HG03103 (cell line): ENCODE measurements around the gene DDX24.
"Not testable (repeated sequence)": the region's sequence is repeated elsewhere in the genome, so short reads cannot be mapped to it uniquely, and the experiment has no call there.

Experiments
- ATAC-seq: cut with Tn5 transposase; IDR thresholded peaks from one replicate; pipeline ENCODE4 v1.9.1; 2021; ENCODE audit warnings: low read depth; ENCODE audit not compliant: unreplicated experiment

DDX24 gene

DNA sequence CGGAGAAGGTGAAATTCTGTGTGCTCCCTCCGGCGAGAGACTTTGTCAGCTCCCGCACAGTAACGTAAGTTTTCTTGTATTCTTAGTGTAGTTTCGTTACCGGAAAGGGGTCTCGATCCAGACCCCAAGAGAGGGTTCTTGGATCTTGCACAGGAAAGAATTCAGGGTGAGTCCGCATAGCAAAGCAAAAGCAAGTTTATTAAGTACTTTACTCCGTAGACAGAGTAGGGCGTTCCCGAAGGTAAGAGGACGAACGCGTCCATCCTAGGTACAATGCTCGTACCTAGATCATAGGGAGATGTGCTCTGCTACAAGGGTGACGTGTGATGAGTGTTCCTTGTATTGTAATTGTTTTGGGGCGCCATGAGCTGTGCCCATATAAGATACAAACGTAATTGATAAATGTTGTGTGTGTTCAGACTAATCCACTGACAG is 401 bp upstream of the DDX24 start:
- ATAC-seq: peak; percentile 15

DNA sequence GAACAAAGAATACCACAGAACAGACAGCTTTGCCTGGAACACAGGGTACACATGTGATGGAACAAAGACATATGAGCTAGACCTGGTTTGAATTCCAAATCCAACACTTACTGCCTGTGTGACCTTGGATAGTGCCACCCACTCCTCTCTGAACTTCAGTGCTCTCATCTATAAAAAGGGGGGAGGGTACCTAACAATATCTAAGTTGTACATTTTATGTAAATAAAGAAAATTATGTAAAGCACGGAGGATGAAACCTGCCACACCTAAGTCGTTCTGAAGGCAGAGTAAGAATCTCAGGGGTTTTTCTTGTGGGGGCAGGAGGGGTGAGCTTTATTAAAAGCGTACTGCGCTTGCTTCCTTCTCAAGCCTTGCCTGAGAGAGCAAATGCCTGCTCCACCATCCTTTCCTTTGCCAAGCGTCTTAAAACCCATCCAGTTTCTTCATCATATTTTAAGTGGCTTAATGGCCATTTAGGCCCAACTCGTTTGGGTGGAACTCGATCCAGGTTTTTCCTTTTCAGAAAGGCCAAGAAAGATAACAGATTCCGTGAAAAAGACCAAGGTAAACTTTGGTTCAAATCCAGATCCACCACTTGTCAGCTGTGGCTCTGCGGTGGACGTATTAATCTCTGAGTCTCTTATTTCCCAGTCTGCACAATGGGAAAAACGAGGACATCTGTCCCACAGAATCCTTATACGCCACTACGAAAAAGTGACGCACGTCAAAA is 946 bp downstream of the DDX24 start:
- peak; percentile 4 for ATAC-seq

DNA sequence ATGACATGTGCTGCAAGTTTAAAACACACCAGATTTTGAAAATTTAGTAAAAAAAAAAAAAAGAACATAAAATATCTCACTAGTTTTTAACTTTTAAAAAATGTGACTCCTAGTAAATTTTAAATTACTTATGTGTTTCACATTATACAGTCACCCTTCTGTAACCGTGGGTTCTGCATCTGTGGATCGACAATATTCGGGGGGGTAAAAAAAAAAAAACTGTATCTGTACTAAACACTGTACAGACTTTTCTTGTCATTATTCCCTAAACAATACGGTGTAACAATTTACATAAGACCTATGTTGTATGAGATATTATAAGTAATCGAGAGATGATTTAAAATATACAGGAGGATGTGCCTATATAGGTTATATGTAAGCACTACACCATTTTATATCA is 3.2 kb downstream of the DDX24 start:
- ATAC-seq: no peak

DNA sequence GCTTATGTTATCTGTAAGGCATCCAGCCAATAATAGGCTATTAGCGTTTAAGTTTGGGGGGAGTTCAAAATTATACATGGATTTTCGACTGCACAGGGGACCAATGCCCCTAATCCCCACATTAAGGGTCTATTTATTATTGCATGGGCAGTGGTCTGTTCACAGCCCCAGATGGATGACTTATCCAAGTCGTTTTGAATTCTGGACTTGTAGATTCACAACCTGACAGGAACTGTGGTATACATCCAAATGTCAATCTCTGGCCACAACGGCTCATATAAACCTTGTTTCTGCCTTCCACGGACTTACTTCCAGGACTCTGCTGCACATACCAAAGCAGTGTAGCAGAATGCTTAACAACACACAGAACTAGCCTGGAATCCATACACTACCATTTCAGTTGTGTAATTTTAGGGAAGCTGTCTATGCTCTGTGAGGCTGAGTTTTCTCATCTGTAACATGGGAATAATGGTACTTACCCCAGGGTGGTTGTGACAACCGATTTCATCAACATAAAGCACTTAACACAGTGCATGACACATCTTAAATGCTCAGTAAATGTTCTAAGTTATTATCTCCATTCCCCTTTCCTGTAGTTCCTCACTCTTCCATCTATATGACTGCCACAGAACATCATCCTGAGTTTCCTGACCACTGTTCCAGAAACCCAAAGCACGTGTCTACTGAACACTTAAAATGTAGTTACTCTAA is 3.7 kb downstream of the DDX24 start:
- ATAC-seq: no peak

DNA sequence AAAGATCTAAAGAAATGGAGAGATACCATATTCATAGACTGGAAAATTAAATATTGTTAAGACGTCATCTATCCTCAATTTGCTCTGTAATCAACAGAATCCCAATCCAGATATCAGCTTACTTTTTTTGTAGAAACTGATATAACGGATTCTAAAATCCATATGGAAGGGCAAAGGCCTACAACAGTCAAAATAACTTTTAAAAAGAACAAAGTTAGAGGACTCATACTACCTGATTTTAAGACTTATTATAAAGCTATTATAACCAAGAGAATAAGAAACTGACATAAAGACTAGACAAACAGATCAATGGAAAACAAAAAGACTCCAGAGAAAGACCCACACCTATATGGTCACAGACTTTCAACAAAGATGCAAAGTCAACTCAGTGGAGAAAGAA is 6.0 kb downstream of the DDX24 start:
- ATAC-seq: no peak

DNA sequence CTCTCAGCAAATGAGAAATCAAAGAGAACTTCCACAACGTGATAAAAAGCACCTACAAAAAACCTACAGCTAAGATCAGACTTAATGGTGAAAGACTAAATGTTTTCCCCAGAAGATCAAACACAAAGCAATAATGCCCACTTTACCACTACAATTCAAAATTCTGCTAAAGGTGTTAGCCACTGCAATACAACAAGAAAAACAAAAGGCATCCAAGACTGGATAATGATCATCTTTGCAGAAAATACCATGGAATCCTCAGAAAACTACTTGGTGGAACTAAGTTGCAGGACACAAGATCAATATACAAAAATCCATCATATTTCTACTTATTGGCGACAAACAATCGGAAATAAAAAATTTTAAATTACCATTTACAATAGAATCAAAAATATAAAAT is 6.5 kb downstream of the DDX24 start:
- ATAC-seq: no peak

DNA sequence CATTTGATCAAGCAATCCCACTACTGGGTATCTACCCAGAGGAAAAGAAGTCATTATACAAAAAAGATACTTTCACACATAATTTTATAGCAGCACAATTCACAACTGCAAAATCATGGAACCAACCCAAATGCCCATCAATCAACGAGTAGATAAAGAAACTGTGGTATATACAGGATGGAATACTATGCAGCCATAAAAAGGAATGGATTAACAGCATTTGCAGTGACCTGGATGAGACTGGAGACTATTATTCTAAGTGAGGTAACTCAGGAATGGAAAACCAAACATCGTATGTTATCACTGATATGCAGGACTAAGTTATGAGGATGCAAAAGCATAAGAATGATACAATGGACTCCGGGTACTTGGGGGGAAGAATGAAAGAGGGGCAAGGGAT is 8.9 kb downstream of the DDX24 start:
- ATAC-seq: not testable (repeated sequence)

DNA sequence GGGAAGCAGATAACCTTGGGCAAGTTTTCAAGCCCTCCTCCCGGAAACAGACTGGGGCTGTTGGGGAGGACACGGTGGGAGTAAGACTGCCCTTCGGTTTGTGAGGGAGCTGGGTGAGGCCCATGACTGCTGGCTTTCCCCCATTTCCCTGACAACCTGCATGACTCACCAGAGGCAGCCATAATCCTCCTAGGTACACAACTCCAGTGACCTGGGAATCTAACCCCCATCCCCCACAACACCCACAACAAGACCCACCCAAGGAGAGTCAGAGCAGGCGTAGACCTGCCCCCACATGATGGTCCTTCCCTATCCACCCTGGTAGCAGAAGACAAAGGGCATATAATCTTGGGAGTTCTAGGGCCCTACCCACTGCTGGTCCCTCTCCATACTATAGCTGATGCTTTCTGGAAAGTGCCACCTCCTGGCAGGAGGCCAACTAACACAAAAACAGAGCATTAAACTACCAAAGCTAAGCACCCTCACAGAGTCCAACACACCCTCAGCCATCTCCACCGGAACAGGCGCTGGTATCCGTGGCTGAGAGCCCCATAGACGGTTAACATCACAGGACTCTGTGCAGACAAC is 14.8 kb downstream of the DDX24 start:
- ATAC-seq: no peak

DNA sequence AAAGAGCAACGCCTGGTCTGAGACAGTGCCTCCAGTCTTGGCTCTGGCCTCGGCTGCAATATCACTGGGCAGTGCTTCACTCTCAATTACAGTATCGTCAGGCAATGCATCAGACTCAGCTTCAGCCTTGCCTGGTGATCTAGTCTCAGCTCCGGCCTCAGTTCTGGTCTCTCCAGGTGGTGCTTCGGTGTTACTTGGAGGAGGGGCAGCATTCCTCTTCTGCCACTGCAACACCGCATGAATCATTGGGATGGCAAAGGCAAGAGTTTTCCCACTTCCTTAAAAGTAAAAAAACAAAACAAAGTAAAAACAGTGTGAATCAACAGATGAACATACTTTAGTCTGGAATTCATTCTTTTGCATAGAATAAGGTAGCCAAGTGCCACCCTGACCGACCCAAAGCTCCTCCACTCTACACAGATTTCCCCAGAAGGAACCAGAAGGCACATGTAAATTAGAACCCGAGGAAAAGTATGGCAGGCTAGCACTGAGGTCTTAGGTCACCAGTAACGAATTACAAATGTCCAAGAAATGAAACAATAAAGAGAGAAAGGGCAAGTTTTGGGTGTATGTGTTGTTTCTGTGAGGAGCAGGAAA is 18.6 kb downstream of the DDX24 start:
- no peak for ATAC-seq

DNA sequence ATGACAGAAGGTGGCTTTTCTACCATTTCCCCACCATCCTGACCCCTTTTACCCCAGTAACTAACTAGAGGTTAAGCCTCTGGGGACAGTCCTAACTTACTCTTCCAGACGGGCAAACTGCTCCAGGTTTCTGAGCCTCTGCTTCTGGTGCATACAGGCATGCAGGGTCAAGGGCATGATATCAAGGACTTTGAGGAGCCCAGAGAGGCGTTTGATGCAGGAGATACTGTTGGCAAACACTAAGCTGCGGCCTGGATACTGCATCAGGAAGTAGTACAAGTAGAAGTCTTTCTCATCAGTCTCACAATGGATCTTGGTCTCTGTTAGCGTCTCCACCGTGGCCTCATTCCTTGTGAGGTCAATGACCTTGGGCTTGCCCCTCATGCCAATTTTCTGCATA is 21.0 kb downstream of the DDX24 start:
- ATAC-seq: no peak

DNA sequence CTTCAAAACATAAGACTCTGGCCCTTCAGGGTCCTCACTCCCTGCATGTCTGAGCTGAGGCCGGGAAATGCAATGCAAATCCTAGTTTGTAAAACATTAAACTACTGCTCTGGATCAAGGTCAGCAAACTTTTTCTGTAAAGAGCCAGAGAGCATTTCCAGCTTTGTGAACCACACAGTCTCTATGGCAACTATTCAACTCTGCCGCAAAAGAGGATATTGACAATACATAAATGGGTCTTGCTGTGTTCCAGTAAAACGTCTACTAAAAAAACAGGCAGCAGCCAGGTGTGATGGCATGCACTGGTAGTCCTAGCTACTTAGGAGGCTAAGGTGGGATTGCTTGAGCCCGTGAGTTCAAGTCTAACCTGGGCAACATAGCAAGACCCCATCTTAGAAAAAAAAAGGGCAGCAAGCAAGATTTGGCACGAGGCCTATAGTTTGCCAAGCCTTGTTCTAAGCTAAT is 22.3 kb downstream of the DDX24 start:
- no peak for ATAC-seq

DNA sequence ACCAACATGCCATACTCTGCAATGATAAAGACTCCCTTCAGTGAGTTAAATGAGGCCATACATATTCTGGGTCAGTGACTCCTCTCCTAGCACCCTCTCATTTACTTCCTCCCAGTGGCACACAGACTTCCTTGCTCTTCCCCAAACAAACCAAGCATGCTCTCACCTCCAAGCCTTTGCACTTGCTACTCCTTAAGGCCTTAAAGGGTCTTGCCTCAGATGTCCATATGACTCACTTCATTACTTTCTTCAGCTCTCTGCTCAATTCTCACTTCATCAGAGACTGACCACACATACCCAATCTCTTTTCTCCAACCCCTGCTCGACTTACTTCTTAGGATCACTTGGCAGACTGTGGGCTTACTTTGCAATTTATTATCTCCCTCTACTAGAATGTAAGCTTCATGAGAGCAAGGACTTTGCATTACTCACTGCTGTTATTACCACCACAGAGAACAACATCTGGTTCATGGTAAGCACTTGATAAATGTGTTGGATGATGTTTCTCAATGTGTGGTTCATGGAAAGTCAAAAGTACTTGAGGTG is 22.8 kb downstream of the DDX24 start:
- ATAC-seq: no peak

DNA sequence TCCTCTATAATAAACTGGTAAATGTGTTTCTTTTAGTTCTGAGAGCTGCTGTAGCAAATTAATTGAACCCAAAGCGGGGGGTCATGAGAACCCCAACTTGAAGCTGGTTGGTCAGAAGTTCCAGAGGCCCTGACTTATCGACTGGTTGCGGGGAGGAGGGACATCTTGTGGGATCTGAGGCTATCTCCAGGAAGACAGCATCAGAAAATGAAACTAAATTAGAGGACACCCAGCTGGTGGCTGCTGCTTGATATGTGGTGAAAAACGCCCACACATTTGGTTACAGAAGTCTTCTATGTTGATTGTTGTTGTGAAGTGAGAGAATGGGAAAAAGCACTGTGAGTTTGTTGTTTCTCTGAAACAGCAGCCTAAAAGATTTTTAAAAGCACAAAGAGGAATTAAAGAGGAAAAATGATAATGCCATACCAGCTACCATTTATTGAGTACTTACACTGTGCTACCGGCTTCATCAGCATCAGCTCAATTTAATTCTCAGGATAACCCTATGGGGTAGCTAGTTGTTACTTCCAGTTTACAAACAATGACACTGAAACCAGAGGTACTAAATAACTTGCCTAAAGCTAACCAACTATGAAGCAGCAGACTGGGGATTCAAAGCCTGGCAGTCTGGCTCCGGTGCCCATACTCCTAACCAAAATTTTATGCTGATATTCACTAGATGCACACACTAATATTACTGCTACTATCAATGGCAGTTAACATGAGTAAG is 24.3 kb downstream of the DDX24 start:
- ATAC-seq: peak; percentile 62

DNA sequence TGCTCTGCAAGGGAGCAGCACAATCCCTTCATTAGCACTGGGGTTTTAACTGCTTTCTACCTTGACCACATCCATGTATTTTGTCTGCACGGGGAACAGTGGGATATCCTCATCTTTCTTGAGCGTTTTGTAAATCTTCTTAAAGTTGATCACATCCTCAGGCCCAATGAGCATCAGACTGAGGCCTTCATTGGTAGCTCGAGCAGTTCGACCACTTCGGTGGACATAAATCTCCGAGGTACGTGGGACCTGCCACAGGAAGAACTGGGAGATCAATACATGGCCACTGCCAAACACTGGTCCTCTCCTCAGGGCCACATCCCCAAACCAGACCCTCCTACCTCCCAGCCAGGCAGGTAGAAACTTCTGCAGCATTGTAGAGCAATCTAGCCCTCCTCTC is 26.1 kb downstream of the DDX24 start:
- ATAC-seq: no peak

DNA sequence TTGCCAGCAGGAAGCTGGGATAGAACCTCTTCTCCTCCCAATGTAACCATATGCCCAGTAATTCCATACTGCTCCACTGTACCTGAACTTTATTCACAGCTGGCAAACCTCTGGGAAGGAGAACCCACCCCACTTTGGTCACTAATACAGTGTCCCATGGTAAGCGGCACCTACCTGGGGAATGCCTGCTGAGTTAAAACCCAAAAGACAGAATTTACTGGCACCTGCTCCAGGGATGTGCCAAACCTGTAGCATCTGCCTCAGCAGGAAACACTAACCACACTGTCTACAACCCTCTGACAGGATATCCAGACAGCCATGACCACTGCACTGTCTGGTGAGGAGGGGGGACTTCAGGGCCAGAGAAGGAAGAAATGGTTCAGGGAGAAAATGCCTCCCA is 26.6 kb downstream of the DDX24 start:
- ATAC-seq: no peak

DNA sequence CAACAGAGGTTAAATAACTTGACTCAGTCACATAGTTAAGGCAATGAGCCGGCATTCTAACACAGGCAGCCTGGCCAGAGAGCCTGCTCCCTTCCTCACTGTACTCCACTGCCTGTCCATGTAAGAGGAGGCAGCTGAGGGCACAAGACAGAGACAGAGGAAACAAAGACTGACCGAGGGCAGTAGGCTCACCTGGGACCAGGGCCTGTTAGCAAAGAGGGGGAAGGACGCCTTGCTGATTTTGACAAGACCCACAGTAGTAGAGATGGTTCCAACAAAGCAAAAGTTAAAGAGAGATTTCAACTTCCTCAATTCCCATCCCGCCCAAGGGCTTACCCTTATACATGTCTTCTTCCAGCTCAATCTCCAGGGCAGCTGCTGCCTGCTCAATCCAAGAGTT is 28.3 kb downstream of the DDX24 start:
- no peak for ATAC-seq

DNA sequence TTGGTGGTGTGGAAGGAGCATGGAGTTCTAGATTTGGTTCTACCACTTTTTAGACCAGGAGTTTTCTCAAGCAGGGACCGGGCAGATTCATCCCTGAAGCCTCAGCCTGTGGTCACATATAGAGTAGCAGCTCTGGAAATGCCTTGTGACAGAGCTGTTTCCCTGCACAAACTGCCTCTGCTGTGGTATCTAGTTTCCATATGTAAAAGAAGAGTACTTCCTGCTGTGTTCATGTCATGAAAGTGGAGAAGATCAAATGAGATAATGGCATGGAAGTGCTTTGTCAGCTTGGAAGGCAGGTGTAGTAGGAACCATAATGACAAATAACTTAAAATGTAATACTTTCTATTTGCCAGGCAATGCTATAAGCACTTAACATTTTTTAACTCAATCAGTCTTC is 28.8 kb downstream of the DDX24 start:
- no peak for ATAC-seq

DNA sequence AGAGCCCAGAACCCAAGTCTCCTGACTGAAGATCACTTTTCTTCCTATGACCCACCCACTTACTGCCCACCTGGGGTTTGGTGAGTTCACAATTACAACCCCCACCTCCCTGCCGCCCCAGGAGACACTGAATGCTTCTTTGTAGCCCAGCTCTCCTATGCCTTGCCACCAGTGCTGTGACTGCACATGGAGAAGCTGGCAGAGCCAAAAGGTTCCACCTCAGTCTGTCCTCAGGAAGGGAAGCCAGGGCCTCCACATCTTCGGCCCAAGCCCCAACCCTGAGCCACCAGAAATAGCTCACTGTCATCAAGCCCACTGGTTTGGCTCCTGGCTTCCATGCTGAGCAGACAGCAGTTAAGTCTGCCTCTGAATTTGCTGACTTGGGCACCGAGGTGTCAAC is 29.2 kb downstream of the DDX24 start:
- no peak for ATAC-seq

DNA sequence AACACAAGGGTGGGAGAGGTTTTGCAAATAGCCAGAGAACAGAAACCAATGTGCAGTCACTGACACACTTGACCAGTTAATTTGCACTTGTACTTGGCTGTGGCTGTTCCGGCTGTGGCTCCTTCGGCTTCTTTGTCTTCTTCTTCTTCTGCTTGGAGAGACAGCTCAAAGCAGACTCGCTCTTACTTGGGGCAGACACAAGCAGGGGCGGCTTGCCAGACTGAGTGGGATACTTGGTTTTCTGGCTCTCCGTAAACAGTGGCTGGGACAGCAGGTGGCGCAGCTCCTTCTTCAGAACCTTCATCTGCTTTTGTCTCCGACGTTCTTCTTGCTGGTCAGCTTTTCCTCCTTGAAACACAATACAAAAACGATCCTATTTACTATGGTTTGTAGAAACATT is 29.9 kb downstream of the DDX24 start:
- ATAC-seq: no peak

DNA sequence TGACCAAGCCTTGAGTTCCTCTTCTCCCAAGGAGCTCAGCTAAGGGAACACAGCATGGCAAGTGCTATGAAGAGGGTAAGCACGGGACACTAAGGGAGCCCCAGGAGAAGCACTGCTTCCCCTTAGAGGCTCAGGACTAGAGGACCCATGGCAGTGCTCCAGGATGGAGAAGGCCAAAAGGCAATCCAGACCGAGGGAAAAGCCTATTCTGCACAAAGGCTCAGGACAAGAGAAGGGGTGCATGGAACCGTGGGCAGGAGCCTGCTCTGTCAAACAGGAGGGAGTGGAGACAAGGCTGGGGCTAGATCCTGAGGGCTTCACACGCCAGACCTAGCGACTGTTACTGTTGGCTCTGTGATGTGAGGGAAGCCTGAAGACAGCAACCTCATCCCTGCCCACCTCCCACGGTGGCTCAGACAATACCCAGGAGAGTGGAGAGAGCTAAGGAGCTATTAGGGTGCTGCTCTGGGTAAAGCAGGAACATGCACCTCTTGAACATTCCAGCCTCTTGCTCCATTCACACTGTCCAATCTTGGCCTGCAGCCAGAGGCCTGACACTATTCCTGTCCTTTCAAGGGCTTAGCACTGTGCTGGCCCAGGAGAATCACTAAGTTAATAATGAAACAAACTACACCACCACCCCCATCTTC is 30.6 kb downstream of the DDX24 start:
- ATAC-seq: no peak
